Keratinocyte (primary cell): ENCODE measurements around the gene MCTP2.

Experiments used
- CTCF ChIP-seq, 3 experiments: IDR thresholded peaks in 1 of 3; conservative IDR thresholded peaks in 1 of 3; optimal IDR thresholded peaks in 1 of 3; 2 replicates in 2 of 3; 3 replicates in 1 of 3; pipeline versions ENCODE3 to v1.5.1; 2011; ENCODE audit warnings: low read length in 3 of 3, mild to moderate bottlenecking in 3 of 3, moderate library complexity in 2 of 3, control low read depth in 1 of 3, inconsistent platforms in 1 of 3; ENCODE audit not compliant: insufficient read depth in 2 of 3; ENCODE audit errors: extremely low read depth in 1 of 3
- EZH2 ChIP-seq: IDR thresholded peaks from one replicate; pipeline ENCODE4 v1.6.1; 2012; ENCODE audit warnings: inconsistent platforms, mild to moderate bottlenecking, low read length, moderate library complexity

- TF ChIP-seq CTCF (optimal IDR thresholded peaks at IDR 0.05 in 1 of 3, IDR thresholded peaks at IDR 0.05 in 1 of 3, conservative IDR thresholded peaks at IDR 0.05 in 1 of 3; ENCODE audit: extremely low read depth in 1 of 3, insufficient read depth in 2 of 3, low read length in 3 of 3) (no peak), EZH2 (no peak)
These were observed 128.4 kb downstream of the MCTP2 start for GRCh38 chr15:94359716-94360115.
